Mesendoderm (in vitro differentiated cells): ENCODE results near the gene VPS39.
A peak's percentile ranks its signal among the peaks of the same experiment; 100 is the strongest.

Experiments
- DNase-seq: peaks from one replicate; pipeline ENCODE4 v3.0.0; 2013
- H2AK5ac ChIP-seq: 2 replicates; pipeline ENCODE4 v1.6.1; 2013; ENCODE audit warnings: low read length, inconsistent platforms
- H2BK120ac ChIP-seq: 2 replicates; pipeline ENCODE4 v1.6.1; 2013; ENCODE audit warnings: low read depth, mild to moderate bottlenecking, low read length, moderate library complexity, mixed read lengths
- H2BK15ac ChIP-seq: replicated peaks from 2 replicates; pipeline ENCODE4 v1.6.1; 2013; ENCODE audit warnings: low read depth, mild to moderate bottlenecking, moderate library complexity
- H2BK5ac ChIP-seq: 2 replicates; pipeline ENCODE4 v1.6.1; 2013; ENCODE audit warnings: low read length, inconsistent platforms
- H3K18ac ChIP-seq: 2 replicates; pipeline ENCODE4 v1.6.1; 2013; ENCODE audit warnings: mild to moderate bottlenecking, low read length, mixed read lengths
- H3K23ac ChIP-seq: one replicate; pipeline ENCODE4 v1.6.1; 2013; ENCODE audit warnings: low read length
- H3K27ac ChIP-seq: 2 replicates; pipeline ENCODE4 v1.5.1; 2013; ENCODE audit warnings: low read depth, mild to moderate bottlenecking, inconsistent platforms, low read length, moderate library complexity
- H3K27me3 ChIP-seq: 2 replicates; pipeline ENCODE4 v1.6.1; 2013; ENCODE audit warnings: low read length, control low read depth, mild to moderate bottlenecking, inconsistent platforms; ENCODE audit not compliant: insufficient read depth, poor library complexity
- H3K36me3 ChIP-seq: 2 replicates; pipeline ENCODE4 v1.6.1; 2013; ENCODE audit warnings: low read length, inconsistent platforms; ENCODE audit not compliant: control insufficient read depth, insufficient read depth
- H3K4ac ChIP-seq: one replicate; pipeline ENCODE4 v1.6.1; 2013; ENCODE audit warnings: low read depth, mild to moderate bottlenecking, low read length, moderate library complexity
- H3K4me1 ChIP-seq: 2 replicates; pipeline ENCODE4 v1.6.1; 2013; ENCODE audit warnings: low read depth, low read length, inconsistent platforms; ENCODE audit not compliant: control insufficient read depth
- H3K4me2 ChIP-seq: 2 replicates; pipeline ENCODE4 v1.6.1; 2013; ENCODE audit warnings: low read length
- H3K4me3 ChIP-seq: 2 replicates; pipeline ENCODE4 v1.5.1; 2013; ENCODE audit warnings: mild to moderate bottlenecking, low read length
- H3K56ac ChIP-seq: one replicate; pipeline ENCODE4 v1.6.1; 2013; ENCODE audit warnings: low read length
- H3K79me1 ChIP-seq: 2 replicates; pipeline ENCODE4 v1.6.1; 2013; ENCODE audit warnings: low read length, inconsistent platforms
- H3K79me2 ChIP-seq: 2 replicates; pipeline ENCODE4 v1.6.1; 2013; ENCODE audit warnings: mild to moderate bottlenecking, low read length; ENCODE audit not compliant: control insufficient read depth, insufficient read depth
- H3K9ac ChIP-seq: 2 replicates; pipeline ENCODE4 v1.6.1; 2013; ENCODE audit warnings: low read length, inconsistent platforms
- H4K5ac ChIP-seq: one replicate; pipeline ENCODE4 v1.6.1; 2013; ENCODE audit warnings: low read length
- H4K8ac ChIP-seq: one replicate; pipeline ENCODE4 v1.6.1; 2013; ENCODE audit warnings: low read depth, mild to moderate bottlenecking, control low read depth, low read length, moderate library complexity
- WGBS: extraction: QIAGEN DNeasy Blood & Tissue Kit; methylation state at CpG from one replicate; pipeline ENCODE4 v1.1.7; 2013; ENCODE audit warnings: low lambda C conversion rate, missing lambda C conversion rate; ENCODE audit not compliant: insufficient coverage; ENCODE audit errors: extremely low coverage; 5-methylcytosine and 5-hydroxymethylcytosine counted together

Gene VPS39

DNA sequence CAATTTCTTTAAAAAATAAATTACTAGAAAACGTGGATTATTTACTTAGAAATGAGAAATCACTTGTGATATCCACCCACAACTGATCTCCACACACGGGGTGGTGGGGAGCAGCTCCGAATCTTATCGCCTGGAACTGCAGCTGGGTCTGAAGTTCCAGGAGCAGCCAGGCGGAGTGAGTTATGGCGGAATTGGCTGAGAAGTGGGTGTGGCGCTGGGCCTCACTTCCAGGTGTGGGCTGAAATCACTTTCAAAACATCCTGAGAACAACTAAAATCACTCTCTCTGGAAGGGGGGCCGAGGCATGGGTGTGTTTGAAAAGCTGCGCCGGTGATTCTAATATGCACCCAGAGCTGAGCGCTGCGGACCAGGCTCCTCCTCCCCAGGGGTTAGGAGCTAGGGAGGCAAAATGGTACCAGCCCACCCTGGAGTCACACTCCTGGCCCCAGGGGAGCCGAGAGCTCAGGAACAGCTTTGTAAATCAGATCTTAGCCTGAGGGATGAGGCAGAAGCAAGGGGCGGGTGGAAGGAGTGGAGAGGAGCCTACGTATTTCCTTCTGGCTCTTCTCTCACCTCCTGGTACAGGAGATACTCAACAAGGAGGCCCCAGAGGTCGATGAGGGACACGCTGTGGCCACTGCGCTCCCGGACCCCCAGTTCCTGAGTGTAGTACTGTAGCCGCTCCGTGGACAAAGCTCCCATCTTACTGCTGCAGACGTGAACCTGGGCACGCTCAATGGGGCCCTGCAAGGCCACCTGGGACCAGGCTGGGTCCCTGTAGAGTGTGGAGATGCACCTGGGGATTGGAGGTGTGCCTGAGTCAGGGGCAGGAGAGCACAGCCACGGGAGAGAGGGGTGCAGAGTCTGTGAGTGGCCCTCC is 61.3 kb downstream of the VPS39 start:
- Histone ChIP-seq H3K23ac (no peak overlapping the region), H3K27me3 (no peaks in the 10 kb centered on the region), H4K5ac (no peak overlapping the region), H2BK120ac (no peak overlapping the region), H3K79me1 (no peaks in the 10 kb centered on the region), H3K18ac (no peak overlapping the region), H3K4me1 (no peaks in the 10 kb centered on the region), H3K9ac (no peak overlapping the region), H2BK15ac (no peak overlapping the region), H3K4me3 (no peak overlapping the region), H2BK5ac (no peak overlapping the region), H2AK5ac (no peak overlapping the region), H3K36me3 (no peaks in the 10 kb centered on the region), H3K56ac (peak overlapping the region; percentile 7), H3K79me2 (no peaks in the 10 kb centered on the region), H3K4me2 (no peak overlapping the region), H3K27ac (no peak overlapping the region), H4K8ac (no peak overlapping the region), H3K4ac (no peak overlapping the region)
- DNase-seq, result no peak
- WGBS, result no CpG with 5 or more reads among the region's 24 CpGs

- Histone ChIP-seq H2BK5ac (no peak overlapping the region), H4K5ac (no peak overlapping the region), H3K4me1 (no peaks in the 10 kb centered on the region), H2BK15ac (no peak overlapping the region), H3K23ac (no peak overlapping the region), H3K79me2 (no peaks in the 10 kb centered on the region), H3K27ac (no peak overlapping the region), H3K4ac (no peak overlapping the region), H3K4me3 (no peak overlapping the region), H3K4me2 (no peak overlapping the region), H3K27me3 (no peaks in the 10 kb centered on the region), H3K9ac (no peak overlapping the region), H4K8ac (no peak overlapping the region), H3K79me1 (no peaks in the 10 kb centered on the region), H3K36me3 (no peaks in the 10 kb centered on the region), H3K56ac (no peak overlapping the region), H3K18ac (no peak overlapping the region), H2BK120ac (no peak overlapping the region), H2AK5ac (no peak overlapping the region)
- WGBS, result no CpG with 5 or more reads among the region's 29 CpGs
- no peak for DNase-seq
Measured at GRCh38 chr15:42145546-42146455, 62.3 kb downstream of the VPS39 start.

DNA sequence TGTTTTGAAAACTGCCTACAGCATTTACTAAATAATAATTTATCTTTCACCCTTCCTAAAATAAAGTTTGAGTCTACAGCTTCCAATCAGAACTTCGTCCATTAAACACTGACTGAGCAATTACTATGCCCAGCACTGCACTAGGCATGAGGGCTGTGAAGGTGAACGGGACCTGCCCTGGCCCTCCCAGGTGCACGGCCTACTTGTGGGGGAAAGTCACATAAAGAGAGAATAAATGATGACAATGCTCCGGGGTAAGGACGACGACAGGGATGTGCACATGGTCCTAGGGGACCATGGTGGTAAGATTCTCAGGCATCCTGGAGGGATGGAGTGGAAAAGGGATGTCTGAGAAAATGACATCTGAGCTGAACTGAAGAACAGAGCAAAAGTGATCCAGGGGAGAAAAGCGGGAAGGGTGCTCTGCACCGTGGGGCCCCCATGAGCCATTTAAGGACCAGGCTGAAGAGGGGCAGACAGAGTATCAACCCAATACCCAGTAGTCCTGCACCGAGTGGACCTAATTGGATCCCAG is 63.2 kb downstream of the VPS39 start:
- Histone ChIP-seq H3K9ac (no peak overlapping the region), H3K27me3 (no peaks in the 10 kb centered on the region), H2BK15ac (no peak overlapping the region), H2AK5ac (no peak overlapping the region), H3K23ac (no peak overlapping the region), H3K36me3 (no peaks in the 10 kb centered on the region), H4K8ac (no peak overlapping the region), H3K4me1 (peaks cover 5% of the 10 kb centered on the region), H2BK5ac (no peak overlapping the region), H3K27ac (no peak overlapping the region), H3K4ac (no peak overlapping the region), H4K5ac (no peak overlapping the region), H3K4me2 (no peak overlapping the region), H3K56ac (no peak overlapping the region), H2BK120ac (no peak overlapping the region), H3K79me2 (no peaks in the 10 kb centered on the region), H3K79me1 (no peaks in the 10 kb centered on the region), H3K4me3 (no peak overlapping the region), H3K18ac (no peak overlapping the region)
- no CpG with 5 or more reads among the region's 9 CpGs for WGBS
- no peak for DNase-seq

GRCh38 chr15:42143866-42144625 is 64.1 kb downstream of the VPS39 start:
- Histone ChIP-seq H2AK5ac (no peak overlapping the region), H3K4ac (no peak overlapping the region), H3K9ac (no peak overlapping the region), H2BK5ac (no peak overlapping the region), H4K5ac (no peak overlapping the region), H2BK15ac (no peak overlapping the region), H3K4me1 (peaks cover 5% of the 10 kb centered on the region), H3K18ac (no peak overlapping the region), H3K79me1 (no peaks in the 10 kb centered on the region), H4K8ac (no peak overlapping the region), H3K27me3 (no peaks in the 10 kb centered on the region), H3K4me3 (no peak overlapping the region), H3K36me3 (no peaks in the 10 kb centered on the region), H3K79me2 (no peaks in the 10 kb centered on the region), H2BK120ac (no peak overlapping the region), H3K23ac (no peak overlapping the region), H3K4me2 (no peak overlapping the region), H3K27ac (no peak overlapping the region), H3K56ac (no peak overlapping the region)
- no CpG with 5 or more reads among the region's 18 CpGs for WGBS
- no peak for DNase-seq

- H4K5ac ChIP-seq, result no peak overlapping the region
- no peak overlapping the region for H3K18ac ChIP-seq
- H3K23ac ChIP-seq, result no peak overlapping the region
- no peaks in the 10 kb centered on the region for H3K79me1 ChIP-seq
- H3K9ac ChIP-seq, result no peak overlapping the region
- no peak overlapping the region for H3K4me2 ChIP-seq
- no peaks in the 10 kb centered on the region for H3K79me2 ChIP-seq
- H3K36me3 ChIP-seq, result no peaks in the 10 kb centered on the region
- no CpG with 5 or more reads among the region's 4 CpGs for WGBS
- H4K8ac ChIP-seq, result no peak overlapping the region
- no peak overlapping the region for H2BK120ac ChIP-seq
- no peak overlapping the region for H2AK5ac ChIP-seq
- DNase-seq, result no peak
- no peak overlapping the region for H3K27ac ChIP-seq
- no peak overlapping the region for H3K4me3 ChIP-seq
- H3K27me3 ChIP-seq, result no peaks in the 10 kb centered on the region
- no peak overlapping the region for H2BK5ac ChIP-seq
- peaks cover 5% of the 10 kb centered on the region for H3K4me1 ChIP-seq
- no peak overlapping the region for H2BK15ac ChIP-seq
- no peak overlapping the region for H3K56ac ChIP-seq
- H3K4ac ChIP-seq, result no peak overlapping the region
Measured at GRCh38 chr15:42143356-42143755, 64.7 kb downstream of the VPS39 start.
